ENCODE results near the gene MIPOL1.

- no peak for TF ChIP-seq POLR2A (IDR thresholded peaks at IDR 0.05)
- peak; percentile 65 to 86 (median 84) for TF ChIP-seq CTCF (IDR thresholded peaks at IDR 0.05)
Measured at GRCh38 chr14:37230551-37231194, 32.9 kb downstream of the MIPOL1 start.
